GM12801 (cell line): Measurements from ENCODE around the gene XAGE1B.
"Not testable (repeated sequence)": the region's sequence is repeated elsewhere in the genome, so short reads cannot be mapped to it uniquely, and the experiment has no call there.

Experiments
- TF ChIP-seq, protein P1 (sequence below): IDR thresholded peaks from one replicate; pipeline ENCODE4 v1.5.1; 2011; ENCODE audit warnings: control low read depth; ENCODE audit not compliant: insufficient read length; ENCODE audit errors: extremely low read depth

XAGE1B gene, protein sequence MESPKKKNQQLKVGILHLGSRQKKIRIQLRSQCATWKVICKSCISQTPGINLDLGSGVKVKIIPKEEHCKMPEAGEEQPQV

DNA sequence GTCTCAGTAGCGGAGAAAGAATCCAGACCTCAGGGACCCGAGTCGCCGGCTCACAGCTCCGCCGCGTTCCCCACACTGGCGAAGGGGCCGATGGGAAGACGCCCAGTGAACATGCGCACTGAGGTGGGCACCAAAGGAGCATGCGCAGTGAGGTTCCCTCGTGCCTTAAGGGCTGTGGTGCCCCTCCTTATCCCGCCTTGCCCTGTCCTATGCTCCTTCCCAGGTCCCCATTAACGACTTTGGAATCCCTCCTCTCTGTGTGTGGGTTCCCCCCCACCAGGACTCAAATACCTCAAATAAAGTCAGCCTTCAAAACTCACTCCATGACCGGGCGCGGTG, at the start of gene XAGE1B:
TSS of gene XAGE1B (minus strand) at position 77 of the 339 bp plus-strand sequence. CDS start 1,536 bp downstream, outside the sequence.
- TF ChIP-seq, protein P1, sequence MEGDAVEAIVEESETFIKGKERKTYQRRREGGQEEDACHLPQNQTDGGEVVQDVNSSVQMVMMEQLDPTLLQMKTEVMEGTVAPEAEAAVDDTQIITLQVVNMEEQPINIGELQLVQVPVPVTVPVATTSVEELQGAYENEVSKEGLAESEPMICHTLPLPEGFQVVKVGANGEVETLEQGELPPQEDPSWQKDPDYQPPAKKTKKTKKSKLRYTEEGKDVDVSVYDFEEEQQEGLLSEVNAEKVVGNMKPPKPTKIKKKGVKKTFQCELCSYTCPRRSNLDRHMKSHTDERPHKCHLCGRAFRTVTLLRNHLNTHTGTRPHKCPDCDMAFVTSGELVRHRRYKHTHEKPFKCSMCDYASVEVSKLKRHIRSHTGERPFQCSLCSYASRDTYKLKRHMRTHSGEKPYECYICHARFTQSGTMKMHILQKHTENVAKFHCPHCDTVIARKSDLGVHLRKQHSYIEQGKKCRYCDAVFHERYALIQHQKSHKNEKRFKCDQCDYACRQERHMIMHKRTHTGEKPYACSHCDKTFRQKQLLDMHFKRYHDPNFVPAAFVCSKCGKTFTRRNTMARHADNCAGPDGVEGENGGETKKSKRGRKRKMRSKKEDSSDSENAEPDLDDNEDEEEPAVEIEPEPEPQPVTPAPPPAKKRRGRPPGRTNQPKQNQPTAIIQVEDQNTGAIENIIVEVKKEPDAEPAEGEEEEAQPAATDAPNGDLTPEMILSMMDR: not testable (repeated sequence)

DNA sequence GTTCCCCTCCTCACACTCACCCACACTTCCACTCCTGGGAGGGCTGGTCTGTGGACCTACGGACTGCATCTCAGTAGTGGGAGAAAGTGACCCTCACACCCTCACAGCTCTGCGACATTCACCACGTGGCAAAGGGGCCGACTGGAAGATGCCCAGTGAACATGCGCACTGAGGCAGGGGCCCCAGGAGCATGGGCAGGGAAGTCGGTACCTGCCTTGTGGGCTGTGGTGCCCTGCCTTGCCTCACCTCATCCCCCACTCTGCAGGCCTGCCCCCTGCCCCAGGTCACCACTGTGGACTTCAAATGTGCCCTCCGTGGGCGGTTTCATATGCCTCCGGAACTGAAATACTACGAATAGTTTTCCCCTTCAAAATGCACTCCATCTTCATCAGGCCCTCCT, 46.2 kb upstream of the XAGE1B start:
- TF ChIP-seq, protein P1: no peak

DNA sequence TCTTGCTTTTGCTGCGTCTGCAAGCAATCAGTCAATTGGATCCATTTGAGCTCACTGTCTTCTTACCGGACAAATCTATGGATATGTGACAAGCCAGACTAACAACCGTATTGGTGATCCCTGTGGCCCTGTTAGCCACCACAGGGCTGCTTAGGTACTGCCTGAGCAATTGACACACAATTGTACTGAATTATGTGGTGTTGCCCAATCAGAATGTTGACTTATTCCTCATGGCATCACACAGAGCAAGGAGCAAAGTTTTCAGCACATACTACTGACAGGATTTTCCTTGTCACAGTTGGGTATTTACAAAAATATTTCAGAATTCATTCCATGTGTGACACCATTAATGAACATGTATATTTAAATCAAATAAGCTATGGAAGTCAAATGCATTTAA, 41.3 kb upstream of the XAGE1B start:
- TF ChIP-seq, protein P1: no peak

DNA sequence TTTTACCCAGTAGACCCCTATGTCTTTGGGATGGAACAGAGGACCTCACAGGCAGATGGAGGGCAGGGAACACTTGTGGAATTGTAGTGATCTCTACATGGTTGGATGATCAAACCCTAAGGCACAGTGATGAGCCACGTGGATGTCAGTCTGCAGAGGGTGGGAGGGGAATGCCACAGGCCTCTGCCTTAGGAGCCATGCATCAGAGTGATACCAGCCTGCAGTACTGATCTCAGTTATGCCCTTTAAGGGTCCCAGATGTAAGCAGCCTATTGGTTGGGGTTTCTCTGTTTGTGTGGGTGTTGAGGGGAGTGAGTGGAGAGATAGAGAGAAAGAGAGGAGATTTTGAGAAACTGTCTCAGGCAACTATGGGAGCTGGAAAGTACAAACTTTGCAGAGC, 39.9 kb upstream of the XAGE1B start:
- TF ChIP-seq, protein P1: no peak

DNA sequence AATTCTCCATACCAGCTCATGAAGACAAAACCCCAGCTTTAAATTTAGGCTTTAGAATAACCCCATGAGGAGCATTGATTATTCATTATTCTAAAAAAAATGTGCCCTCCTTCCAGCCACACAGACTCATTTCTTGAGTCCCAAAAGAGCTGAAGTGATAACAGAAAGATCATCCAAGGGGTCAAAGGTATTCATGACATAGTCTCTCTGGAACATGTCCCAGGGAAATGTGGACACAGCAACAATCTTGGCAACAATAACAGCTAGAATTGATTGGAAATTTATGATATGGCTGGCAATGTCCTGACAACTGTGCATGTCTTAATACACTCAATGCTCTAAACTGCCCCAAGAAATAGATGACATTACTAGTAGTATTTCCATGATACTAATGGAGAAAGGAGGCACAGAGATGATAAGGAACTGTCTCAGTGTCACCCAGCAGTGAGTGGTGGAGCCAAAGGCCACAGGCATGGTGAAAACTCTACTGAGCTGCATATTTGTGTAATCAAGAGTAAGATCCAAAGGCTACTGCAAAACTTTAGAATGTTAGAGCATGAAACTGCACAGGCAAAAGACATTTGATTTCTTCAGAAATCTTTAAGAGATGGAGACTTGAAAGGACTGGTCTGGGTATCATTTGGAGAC, 37.3 kb upstream of the XAGE1B start:
- TF ChIP-seq, protein P1: no peak

DNA sequence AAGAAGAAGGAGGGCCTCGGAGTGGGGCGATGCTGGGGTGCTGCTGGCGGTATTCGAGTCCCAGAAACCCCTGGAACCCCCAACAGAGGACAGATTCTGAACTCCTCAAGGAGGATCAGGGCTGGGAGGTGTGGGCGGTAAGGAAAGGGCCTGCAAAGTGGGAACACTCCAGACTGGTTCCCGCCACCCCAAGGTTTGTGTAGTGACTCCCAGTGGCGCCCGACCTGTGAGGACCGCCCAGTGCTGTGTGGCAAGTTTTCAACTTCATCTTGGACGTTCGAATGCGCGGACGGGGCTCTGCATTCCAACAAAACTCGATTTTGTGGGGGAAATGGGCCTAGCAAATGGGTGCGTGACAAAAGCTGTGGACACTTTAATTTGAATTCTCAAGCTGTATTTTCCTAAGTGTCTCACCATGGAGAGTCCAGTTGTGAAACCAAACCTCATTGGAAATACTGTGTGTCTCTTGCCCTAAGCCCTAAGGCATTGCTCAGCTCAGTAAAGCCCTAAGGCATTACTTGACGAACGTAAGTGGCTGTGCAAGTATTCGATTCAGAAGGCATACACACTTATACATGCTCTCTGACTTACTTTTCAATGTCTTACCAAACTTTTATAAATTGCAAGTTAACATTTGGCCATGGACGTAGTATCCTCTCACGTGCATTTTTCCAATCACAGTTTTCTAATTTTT, 27.4 kb upstream of the XAGE1B start:
- TF ChIP-seq, protein P1: no peak

DNA sequence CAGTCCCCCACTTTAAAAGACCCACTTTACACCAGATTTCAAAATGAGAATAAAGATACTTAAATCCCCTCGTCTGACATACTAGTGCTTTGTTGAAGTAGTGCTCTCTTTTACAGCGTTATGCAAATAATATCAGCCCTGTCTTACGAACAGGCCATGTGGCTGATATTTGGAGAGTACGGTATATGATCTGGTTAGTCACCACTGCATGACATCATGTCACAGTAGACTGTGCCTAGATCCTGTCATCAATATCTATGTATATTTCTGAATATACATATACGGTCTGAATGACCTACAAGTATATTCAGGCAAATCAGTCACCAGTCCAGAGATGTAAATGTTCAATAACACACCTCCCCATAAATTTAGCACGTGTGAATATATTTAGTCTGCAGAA, 25.4 kb upstream of the XAGE1B start:
- TF ChIP-seq, protein P1: no peak
